Neuronal stem cell (in vitro differentiated cells): Measurements from ENCODE around the gene LTC4S.

Experiments used
- small RNA-seq: library from polyadenylated mRNA; stranded (forward); fragments of <200 nt; extraction: miRNeasy Mini kit (QIAGEN cat#:217004); gene quantifications from one replicate; pipeline ENCODE3, GENCODE V24; 2013; ENCODE audit not compliant: insufficient read depth

The LTC4S gene

Small RNA genes within 50 kb of the gene (small RNA-seq; reads per million reads assigned to genes)
- gene MIR1229: 3.5 reads per million
